ENCODE measurements around the gene GRIN3B.

The GRIN3B gene

DNA sequence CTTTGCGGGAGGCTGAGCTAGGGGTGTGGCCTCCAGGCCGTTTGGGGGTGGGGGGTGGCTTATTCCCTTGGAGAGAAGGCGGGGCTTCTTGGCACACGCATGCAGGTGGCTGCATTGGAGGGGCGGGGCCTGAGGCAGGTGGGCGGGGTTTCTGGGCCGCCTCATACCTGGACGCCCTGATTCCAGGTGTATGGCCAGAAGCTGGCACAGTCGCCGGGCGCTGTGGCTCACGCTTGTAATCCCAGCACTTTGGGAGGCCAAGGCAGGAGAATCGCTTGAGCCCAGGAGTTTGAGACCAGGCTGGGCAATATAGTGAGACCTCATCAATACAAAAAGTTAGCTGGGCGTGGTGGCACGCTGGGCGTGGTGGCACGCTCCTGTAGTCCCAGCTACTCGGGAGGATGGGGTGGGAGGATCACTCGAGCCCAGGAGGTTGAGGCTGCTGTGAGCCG is 47.5 kb downstream of the GRIN3B start:
- no peak overlapping the region for H3K4me3 Mint-ChIP-seq
- H3K27ac Mint-ChIP-seq = no peak overlapping the region
- TF ChIP-seq, protein P1, sequence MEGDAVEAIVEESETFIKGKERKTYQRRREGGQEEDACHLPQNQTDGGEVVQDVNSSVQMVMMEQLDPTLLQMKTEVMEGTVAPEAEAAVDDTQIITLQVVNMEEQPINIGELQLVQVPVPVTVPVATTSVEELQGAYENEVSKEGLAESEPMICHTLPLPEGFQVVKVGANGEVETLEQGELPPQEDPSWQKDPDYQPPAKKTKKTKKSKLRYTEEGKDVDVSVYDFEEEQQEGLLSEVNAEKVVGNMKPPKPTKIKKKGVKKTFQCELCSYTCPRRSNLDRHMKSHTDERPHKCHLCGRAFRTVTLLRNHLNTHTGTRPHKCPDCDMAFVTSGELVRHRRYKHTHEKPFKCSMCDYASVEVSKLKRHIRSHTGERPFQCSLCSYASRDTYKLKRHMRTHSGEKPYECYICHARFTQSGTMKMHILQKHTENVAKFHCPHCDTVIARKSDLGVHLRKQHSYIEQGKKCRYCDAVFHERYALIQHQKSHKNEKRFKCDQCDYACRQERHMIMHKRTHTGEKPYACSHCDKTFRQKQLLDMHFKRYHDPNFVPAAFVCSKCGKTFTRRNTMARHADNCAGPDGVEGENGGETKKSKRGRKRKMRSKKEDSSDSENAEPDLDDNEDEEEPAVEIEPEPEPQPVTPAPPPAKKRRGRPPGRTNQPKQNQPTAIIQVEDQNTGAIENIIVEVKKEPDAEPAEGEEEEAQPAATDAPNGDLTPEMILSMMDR (IDR thresholded peaks at IDR 0.05) = no peak
- no peak for DNase-seq
- peaks cover 13% of the 10 kb centered on the region for H3K4me1 Mint-ChIP-seq
- no peaks in the 10 kb centered on the region for H3K36me3 Mint-ChIP-seq (ENCODE audit: low read depth)
- no peaks in the 10 kb centered on the region for H3K9me3 Mint-ChIP-seq
- H3K27me3 Mint-ChIP-seq (ENCODE audit: low read depth, poor library complexity) = peaks cover 3% of the 10 kb centered on the region

DNA sequence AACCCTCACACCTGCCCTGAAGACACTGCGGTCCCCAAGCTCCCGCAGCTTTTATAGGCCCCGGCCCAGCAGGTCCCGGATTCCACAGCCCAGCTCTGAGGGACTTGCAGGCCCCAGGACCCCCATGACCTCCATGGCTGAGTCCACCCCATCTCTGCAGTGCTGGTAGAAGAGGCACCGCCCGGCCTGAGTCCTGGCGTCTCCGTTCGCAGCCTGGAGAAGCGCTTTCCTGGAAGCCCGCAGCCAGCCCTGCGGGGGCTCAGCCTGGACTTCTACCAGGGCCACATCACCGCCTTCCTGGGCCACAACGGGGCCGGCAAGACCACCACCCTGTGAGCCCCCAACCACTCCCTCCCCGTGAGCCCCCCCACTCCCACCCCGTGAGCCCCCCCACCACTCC is 48.9 kb downstream of the GRIN3B start:
- H3K36me3 Mint-ChIP-seq (ENCODE audit: low read depth) = no peaks in the 10 kb centered on the region
- H3K4me3 Mint-ChIP-seq = no peak overlapping the region
- H3K9me3 Mint-ChIP-seq = no peaks in the 10 kb centered on the region
- H3K27ac Mint-ChIP-seq = no peak overlapping the region
- H3K27me3 Mint-ChIP-seq (ENCODE audit: low read depth, poor library complexity) = no peaks in the 10 kb centered on the region
- TF ChIP-seq, protein P1 (IDR thresholded peaks at IDR 0.05) = no peak
- peaks cover 14% of the 10 kb centered on the region for H3K4me1 Mint-ChIP-seq
- DNase-seq = no peak

DNA sequence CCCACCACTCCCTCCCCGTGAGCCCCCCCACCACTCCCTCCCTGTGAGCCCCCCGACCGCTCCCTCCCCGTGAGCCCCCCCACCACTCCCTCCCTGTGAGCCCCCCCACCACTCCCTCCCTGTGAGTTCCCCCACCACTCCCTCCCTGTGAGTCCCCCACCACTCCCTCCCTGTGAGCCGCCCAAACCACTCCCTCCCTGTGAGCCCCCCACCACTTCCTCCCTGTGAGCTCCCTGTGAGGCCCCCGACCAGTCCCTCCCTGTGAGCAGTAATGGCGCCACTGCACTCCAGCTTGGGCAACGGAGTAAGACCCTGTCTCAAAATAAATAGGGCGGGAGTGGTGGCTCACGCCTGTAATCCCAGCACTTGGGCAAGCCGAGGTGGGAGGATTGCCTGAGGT is 49.6 kb downstream of the GRIN3B start:
- H3K9me3 Mint-ChIP-seq = no peaks in the 10 kb centered on the region
- H3K27me3 Mint-ChIP-seq (ENCODE audit: low read depth, poor library complexity) = no peaks in the 10 kb centered on the region
- no peaks in the 10 kb centered on the region for H3K36me3 Mint-ChIP-seq (ENCODE audit: low read depth)
- H3K4me1 Mint-ChIP-seq = peaks cover 14% of the 10 kb centered on the region
- no peak overlapping the region for H3K4me3 Mint-ChIP-seq
- H3K27ac Mint-ChIP-seq = peak overlapping the region; percentile 32
- DNase-seq = no peak
- TF ChIP-seq, protein P1 (IDR thresholded peaks at IDR 0.05) = no peak

GRCh38 chr19:1050989-1051788 is 51.0 kb downstream of the GRIN3B start:
- Mint-ChIP-seq H3K9me3 (no peaks in the 10 kb centered on the region), H3K4me3 (no peak overlapping the region), H3K27ac (peak overlapping the region; percentile 98), H3K4me1 (peaks cover 10% of the 10 kb centered on the region), H3K36me3 (ENCODE audit: low read depth) (no peaks in the 10 kb centered on the region), H3K27me3 (ENCODE audit: low read depth, poor library complexity) (no peaks in the 10 kb centered on the region)
- TF ChIP-seq, protein P1 (IDR thresholded peaks at IDR 0.05) = no peak
- no peak for DNase-seq

GRCh38 chr19:1051791-1052190 is 51.6 kb downstream of the GRIN3B start:
- Mint-ChIP-seq H3K27ac (peak overlapping the region; percentile 98), H3K36me3 (ENCODE audit: low read depth) (no peaks in the 10 kb centered on the region), H3K27me3 (ENCODE audit: low read depth, poor library complexity) (peaks cover 3% of the 10 kb centered on the region), H3K9me3 (no peaks in the 10 kb centered on the region), H3K4me3 (no peak overlapping the region), H3K4me1 (peaks cover 16% of the 10 kb centered on the region)
- no peak for DNase-seq
- TF ChIP-seq, protein P1 (IDR thresholded peaks at IDR 0.05) = no peak

Data from nephron progenitor cell (in vitro differentiated cells).